Mesodermal cell (in vitro differentiated cells): ENCODE results near the gene EFEMP1.

Source experiments
- H3K27ac ChIP-seq: 2 replicates; pipeline ENCODE4 v1.7.0; 2013; ENCODE audit warnings: mild to moderate bottlenecking, low read depth, low read length, moderate library complexity; ENCODE audit not compliant: severe bottlenecking
- H3K36me3 ChIP-seq: 2 replicates; pipeline ENCODE4 v1.7.1; 2013; ENCODE audit warnings: mild to moderate bottlenecking, low read length, moderate library complexity; ENCODE audit not compliant: control insufficient read depth, insufficient read depth
- H3K4me1 ChIP-seq: one replicate; pipeline ENCODE4 v1.7.1; 2013; ENCODE audit warnings: mild to moderate bottlenecking, low read length; ENCODE audit not compliant: insufficient read depth, control insufficient read depth, poor library complexity, severe bottlenecking
- H3K4me3 ChIP-seq: 2 replicates; pipeline ENCODE4 v1.7.0; 2013; ENCODE audit warnings: low read length, control low read depth, mild to moderate bottlenecking; ENCODE audit not compliant: insufficient read depth, poor library complexity, severe bottlenecking; ENCODE audit errors: extremely low read depth
- H3K9me3 ChIP-seq: 2 replicates; pipeline ENCODE4 v1.7.1; 2013; ENCODE audit warnings: mild to moderate bottlenecking, low read length, moderate library complexity; ENCODE audit not compliant: control insufficient read depth
- WGBS, 2 experiments: methylation state at CpG; one replicate each; pipeline ENCODE4 v1.1.5; 2013; ENCODE audit warnings: missing lambda C conversion rate in 2 of 2; ENCODE audit not compliant: insufficient coverage in 2 of 2; 5-methylcytosine and 5-hydroxymethylcytosine counted together

Gene EFEMP1

GRCh38 chr2:55883829-55884228 lies 39.8 kb downstream of the EFEMP1 start:
- Histone ChIP-seq H3K4me1 (peaks cover 7% of the 10 kb centered on the region), H3K27ac (no peak overlapping the region), H3K36me3 (no peaks in the 10 kb centered on the region), H3K4me3 (no peak overlapping the region), H3K9me3 (no peaks in the 10 kb centered on the region)
- WGBS, 2 experiments: no CpG with 5 or more reads among the region's 1 CpG

GRCh38 chr2:55883357-55883756 lies 40.2 kb downstream of the EFEMP1 start:
- Histone ChIP-seq H3K4me1 (peaks cover 4% of the 10 kb centered on the region), H3K4me3 (no peak overlapping the region), H3K27ac (no peak overlapping the region), H3K9me3 (no peaks in the 10 kb centered on the region), H3K36me3 (no peaks in the 10 kb centered on the region)
- 76 to 92% methylated on average over 2 of the region's 3 CpGs for WGBS, 2 experiments

DNA sequence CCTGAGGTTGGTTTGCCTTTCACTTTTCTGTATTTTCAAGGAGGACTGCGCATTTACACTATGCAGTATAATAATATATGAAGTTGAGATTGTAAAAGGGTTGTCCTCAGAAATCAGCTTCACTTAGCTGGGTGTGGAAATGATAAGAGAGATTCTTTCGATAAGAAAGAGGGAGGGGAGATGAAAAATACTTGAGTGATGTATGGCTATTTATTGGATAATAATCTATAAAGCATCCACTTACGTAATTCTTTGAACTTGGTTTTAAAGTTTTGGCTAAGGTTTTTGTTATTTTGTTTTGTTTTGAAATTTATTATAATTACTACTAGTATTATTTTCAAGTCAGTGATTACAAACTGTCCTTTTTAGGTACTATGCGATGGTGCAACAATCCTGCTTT lies 40.6 kb downstream of the EFEMP1 start:
- Histone ChIP-seq H3K4me1 (peaks cover 4% of the 10 kb centered on the region), H3K9me3 (no peaks in the 10 kb centered on the region), H3K4me3 (no peak overlapping the region), H3K27ac (no peak overlapping the region), H3K36me3 (no peaks in the 10 kb centered on the region)
- no CpG with 5 or more reads among the region's 4 CpGs for WGBS, 2 experiments

DNA sequence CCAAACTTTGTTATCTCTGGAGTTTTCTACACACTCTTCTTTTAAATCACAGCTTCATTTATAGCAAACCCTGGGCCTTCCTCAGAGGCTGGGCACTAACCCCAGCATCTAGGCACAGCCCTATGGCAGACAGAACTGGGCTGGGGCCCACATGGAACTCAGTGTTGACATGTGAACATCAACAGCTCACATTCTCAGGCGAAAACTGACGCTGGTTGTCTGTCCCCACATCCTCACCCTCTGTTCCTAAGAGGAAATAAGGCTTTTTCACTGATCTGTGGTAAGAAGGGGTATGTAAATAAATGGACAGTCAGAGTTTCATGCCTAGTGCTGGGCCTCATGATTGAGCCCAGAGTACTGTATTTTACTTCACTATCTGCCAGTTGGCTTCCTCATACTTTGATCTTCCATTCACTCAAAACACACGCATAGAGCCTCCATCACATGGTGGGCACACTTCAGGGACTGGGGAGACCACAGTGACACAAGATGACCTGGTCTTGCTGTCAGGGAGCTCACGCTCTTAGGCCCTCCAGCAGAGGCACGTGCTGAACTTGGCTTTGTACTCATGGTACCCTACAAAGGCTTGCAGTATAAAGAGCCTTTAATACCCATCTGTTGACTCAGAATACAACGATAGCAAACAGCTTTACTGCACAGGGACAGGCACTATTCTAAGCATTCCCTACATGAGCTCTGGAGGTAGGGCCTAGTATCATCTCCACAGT lies 43.0 kb downstream of the EFEMP1 start:
- WGBS, 2 experiments: 86 to 87% methylated on average over 3 to 6 of the region's 6 CpGs
- H3K36me3 ChIP-seq: no peaks in the 10 kb centered on the region
- H3K4me1 ChIP-seq: peaks cover 9% of the 10 kb centered on the region
- H3K4me3 ChIP-seq: no peak overlapping the region
- H3K27ac ChIP-seq: no peak overlapping the region
- no peaks in the 10 kb centered on the region for H3K9me3 ChIP-seq

GRCh38 chr2:55879976-55880375 lies 43.6 kb downstream of the EFEMP1 start:
- Histone ChIP-seq H3K9me3 (no peaks in the 10 kb centered on the region), H3K36me3 (no peaks in the 10 kb centered on the region), H3K27ac (no peak overlapping the region), H3K4me3 (no peak overlapping the region), H3K4me1 (peaks cover 9% of the 10 kb centered on the region)
- WGBS, 2 experiments: 88 to 91% methylated on average over 1 to 2 of the region's 3 CpGs

DNA sequence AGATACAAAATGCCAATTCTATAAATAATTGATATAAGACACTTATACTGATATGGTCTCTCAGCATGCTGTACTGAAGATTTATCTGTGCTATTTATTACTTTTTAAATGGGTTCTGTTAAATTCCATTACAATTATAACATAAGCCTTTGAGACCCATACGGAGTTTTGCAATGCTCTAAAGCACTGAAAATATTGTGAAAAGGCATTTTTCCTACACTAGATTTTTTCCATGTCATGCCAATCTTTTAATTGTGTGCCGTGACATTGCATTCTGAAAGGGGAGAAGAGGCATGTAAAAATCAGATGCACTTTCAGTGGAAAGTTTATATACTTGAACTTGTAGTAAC lies 46.5 kb downstream of the EFEMP1 start:
- no peak overlapping the region for H3K27ac ChIP-seq
- peaks cover 9% of the 10 kb centered on the region for H3K4me1 ChIP-seq
- H3K4me3 ChIP-seq: no peak overlapping the region
- 100% methylated on average over 1 of the region's 2 CpGs; no CpG with 5 or more reads in 1 of the 2 experiments for WGBS, 2 experiments
- no peaks in the 10 kb centered on the region for H3K9me3 ChIP-seq
- no peaks in the 10 kb centered on the region for H3K36me3 ChIP-seq

DNA sequence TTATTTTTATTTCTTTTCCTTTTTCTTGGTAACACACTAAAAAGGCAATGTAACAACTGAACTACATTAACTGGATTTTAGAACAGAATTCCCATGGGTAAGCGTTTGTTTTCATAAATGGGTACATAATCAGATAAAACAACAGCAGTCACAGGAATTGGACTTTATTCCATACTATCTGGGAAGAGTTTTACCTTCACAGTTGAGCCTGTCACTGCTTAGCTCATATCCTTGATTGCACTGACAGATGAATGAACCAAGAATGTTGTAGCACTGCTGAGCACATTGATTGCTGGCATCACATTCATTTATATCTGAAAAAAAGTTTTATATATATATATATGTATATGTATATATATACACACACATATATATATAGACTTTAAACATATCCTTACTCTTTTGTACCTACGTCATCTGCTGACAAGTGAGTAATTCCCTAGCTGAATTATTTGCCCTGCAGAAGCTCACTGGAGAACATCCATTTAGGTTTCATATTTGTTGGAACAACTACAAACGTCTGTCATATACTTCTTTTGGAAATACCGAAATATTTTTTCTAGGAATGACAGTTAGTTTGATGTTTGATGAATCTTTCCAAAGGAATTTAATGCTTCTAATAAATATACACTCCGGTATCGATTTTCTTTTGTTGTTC lies 47.0 kb downstream of the EFEMP1 start:
- 88 to 100% methylated on average over 1 of the region's 6 CpGs for WGBS, 2 experiments
- H3K9me3 ChIP-seq: no peaks in the 10 kb centered on the region
- peaks cover 9% of the 10 kb centered on the region for H3K4me1 ChIP-seq
- H3K27ac ChIP-seq: no peak overlapping the region
- H3K36me3 ChIP-seq: no peaks in the 10 kb centered on the region
- H3K4me3 ChIP-seq: no peak overlapping the region

DNA sequence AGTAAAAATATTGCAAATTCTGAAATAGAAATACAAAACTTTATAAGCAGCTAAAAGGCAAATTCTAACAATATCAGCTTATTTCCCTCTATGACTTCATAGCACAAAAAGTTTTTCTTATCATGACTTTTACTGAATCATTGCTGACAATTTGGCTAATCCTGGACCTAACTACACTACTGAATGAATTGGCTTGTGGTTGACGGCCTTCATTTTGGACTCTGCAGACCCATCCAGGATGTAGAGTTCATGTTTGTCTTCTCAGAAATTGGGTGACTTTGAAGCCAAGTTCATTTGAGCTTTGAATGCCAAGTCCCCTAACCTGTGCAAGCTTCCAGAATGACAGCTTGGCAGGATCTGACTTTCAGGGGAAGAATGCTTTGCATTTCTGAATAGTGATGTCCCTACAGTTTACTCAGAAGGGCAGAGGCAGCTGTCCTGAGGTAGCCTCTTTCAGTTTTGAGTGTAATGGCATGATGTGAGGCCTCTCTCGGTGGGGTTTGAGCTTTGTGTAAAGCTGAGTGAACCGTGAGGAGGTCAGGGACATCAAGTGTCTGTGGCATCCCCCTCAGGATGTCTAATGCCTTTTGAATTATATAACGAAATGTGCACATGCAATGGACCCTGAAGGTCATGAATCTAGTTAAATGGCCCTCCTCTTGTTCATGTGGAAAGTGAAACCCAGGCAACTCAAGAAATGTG lies 48.0 kb downstream of the EFEMP1 start:
- Histone ChIP-seq H3K27ac (no peak overlapping the region), H3K9me3 (no peaks in the 10 kb centered on the region), H3K36me3 (no peaks in the 10 kb centered on the region), H3K4me3 (no peak overlapping the region), H3K4me1 (peaks cover 12% of the 10 kb centered on the region)
- 89 to 96% methylated on average over 3 of the region's 4 CpGs for WGBS, 2 experiments

GRCh38 chr2:55874338-55874737 lies 49.2 kb downstream of the EFEMP1 start:
- Histone ChIP-seq H3K4me3 (no peak overlapping the region), H3K9me3 (no peaks in the 10 kb centered on the region), H3K27ac (no peak overlapping the region), H3K36me3 (no peaks in the 10 kb centered on the region), H3K4me1 (peaks cover 12% of the 10 kb centered on the region)
- WGBS, 2 experiments: no CpG with 5 or more reads among the region's 2 CpGs

- no peaks in the 10 kb centered on the region for H3K9me3 ChIP-seq
- peaks cover 12% of the 10 kb centered on the region for H3K4me1 ChIP-seq
- no peaks in the 10 kb centered on the region for H3K36me3 ChIP-seq
- no peak overlapping the region for H3K4me3 ChIP-seq
- H3K27ac ChIP-seq: peak overlapping the region; percentile 39
Measured at GRCh38 chr2:55871637-55872036, 51.9 kb downstream of the EFEMP1 start.
